Activated T-cell treated with anti-CD3 and anti-CD28 coated beads, Interleukin-2, amount 50 U/mL, for 4 hours (primary cell): ENCODE data around the gene EYA2. TPM values are rescaled to one million over a fixed set of nuclear protein-coding genes. Genes with fewer than 3 reads are reported as not detected.
A peak's percentile ranks its signal among the peaks of the same experiment; 100 is the strongest.

Experiments used
- ATAC-seq, 2 donors: fragments of 200-7000 bp; cut with Tn5 transposase; one replicate each; pipeline ENCODE4 v1.10.0; 2021
- DNase-seq: peaks from one replicate; pipeline ENCODE4 v3.0.0-alpha.2; 2020
- H3K27me3 Mint-ChIP-seq: one replicate; pipeline ENCODE4 v1.8.0; 2021; ENCODE audit warnings: low read depth, mixed read lengths
- H3K36me3 Mint-ChIP-seq: one replicate; pipeline ENCODE4 v1.8.0; 2022; ENCODE audit warnings: mixed read lengths; ENCODE audit not compliant: insufficient read depth
- H3K4me1 Mint-ChIP-seq: one replicate; pipeline ENCODE4 v1.8.0; 2021; ENCODE audit warnings: low read depth, mixed read lengths
- H3K4me3 Mint-ChIP-seq: one replicate; pipeline ENCODE4 v1.8.0; 2021; ENCODE audit warnings: mild to moderate bottlenecking, moderate library complexity, mixed read lengths
- H3K9me3 Mint-ChIP-seq: one replicate; pipeline ENCODE4 v1.8.0; 2021; ENCODE audit warnings: mixed read lengths
- total RNA-seq, 3 donors: library from RNA; stranded (reverse); gene quantifications; one replicate each; pipeline ENCODE4 v1.2.1, GENCODE V29; 2021

EYA2 gene
- total RNA-seq, 3 donors from 2014 or later, result not detected

GRCh38 chr20:47213966-47214365, 319.3 kb downstream of the EYA2 start:
- H3K4me1 Mint-ChIP-seq, result no peaks in the 10 kb centered on the region
- ATAC-seq, result no peak
- H3K36me3 Mint-ChIP-seq, result peaks cover 29% of the 10 kb centered on the region
- no peaks in the 10 kb centered on the region for H3K9me3 Mint-ChIP-seq
- no peak for DNase-seq
- H3K27me3 Mint-ChIP-seq, result no peaks in the 10 kb centered on the region
- no peak overlapping the region for H3K4me3 Mint-ChIP-seq

GRCh38 chr20:47215653-47216397, 321.2 kb downstream of the EYA2 start:
- Mint-ChIP-seq H3K27me3 (no peaks in the 10 kb centered on the region), H3K9me3 (no peaks in the 10 kb centered on the region), H3K36me3 (peaks cover 27% of the 10 kb centered on the region), H3K4me3 (no peak overlapping the region), H3K4me1 (no peaks in the 10 kb centered on the region)
- ATAC-seq (no peak), DNase-seq (no peak)

- H3K9me3 Mint-ChIP-seq, result no peaks in the 10 kb centered on the region
- no peak for ATAC-seq
- no peaks in the 10 kb centered on the region for H3K27me3 Mint-ChIP-seq
- no peaks in the 10 kb centered on the region for H3K4me1 Mint-ChIP-seq
- DNase-seq, result no peak
- H3K4me3 Mint-ChIP-seq, result no peak overlapping the region
- peaks cover 31% of the 10 kb centered on the region for H3K36me3 Mint-ChIP-seq
Measured at GRCh38 chr20:47216819-47217410, 322.3 kb downstream of the EYA2 start.

- no peaks in the 10 kb centered on the region for H3K9me3 Mint-ChIP-seq
- no peak for ATAC-seq
- H3K4me1 Mint-ChIP-seq, result no peaks in the 10 kb centered on the region
- no peak for DNase-seq
- H3K27me3 Mint-ChIP-seq, result no peaks in the 10 kb centered on the region
- H3K36me3 Mint-ChIP-seq, result peaks cover 34% of the 10 kb centered on the region
- no peak overlapping the region for H3K4me3 Mint-ChIP-seq
Measured at GRCh38 chr20:47217482-47218446, 323.1 kb downstream of the EYA2 start.

- no peaks in the 10 kb centered on the region for H3K9me3 Mint-ChIP-seq
- DNase-seq (peak; percentile 48), ATAC-seq (peak in 1 of 2 donors; percentile 59)
- no peak overlapping the region for H3K4me3 Mint-ChIP-seq
- no peaks in the 10 kb centered on the region for H3K27me3 Mint-ChIP-seq
- peaks cover 43% of the 10 kb centered on the region for H3K36me3 Mint-ChIP-seq
- no peaks in the 10 kb centered on the region for H3K4me1 Mint-ChIP-seq
Measured at GRCh38 chr20:47220161-47220582, 325.5 kb downstream of the EYA2 start.

GRCh38 chr20:47221036-47221625, 326.5 kb downstream of the EYA2 start:
- Mint-ChIP-seq H3K27me3 (no peaks in the 10 kb centered on the region), H3K4me1 (no peaks in the 10 kb centered on the region), H3K36me3 (peaks cover 41% of the 10 kb centered on the region), H3K9me3 (no peaks in the 10 kb centered on the region), H3K4me3 (no peak overlapping the region)
- DNase-seq, result no peak
- ATAC-seq, result no peak

- H3K4me3 Mint-ChIP-seq, result no peak overlapping the region
- no peaks in the 10 kb centered on the region for H3K9me3 Mint-ChIP-seq
- DNase-seq, result no peak
- no peaks in the 10 kb centered on the region for H3K27me3 Mint-ChIP-seq
- ATAC-seq, result no peak
- H3K4me1 Mint-ChIP-seq, result no peaks in the 10 kb centered on the region
- H3K36me3 Mint-ChIP-seq, result peaks cover 37% of the 10 kb centered on the region
Measured at GRCh38 chr20:47222468-47223119, 328.0 kb downstream of the EYA2 start.

- H3K27me3 Mint-ChIP-seq, result no peaks in the 10 kb centered on the region
- no peak for ATAC-seq
- peaks cover 31% of the 10 kb centered on the region for H3K36me3 Mint-ChIP-seq
- H3K4me3 Mint-ChIP-seq, result no peak overlapping the region
- H3K4me1 Mint-ChIP-seq, result no peaks in the 10 kb centered on the region
- no peaks in the 10 kb centered on the region for H3K9me3 Mint-ChIP-seq
- DNase-seq, result no peak
Measured at GRCh38 chr20:47223896-47224295, 329.3 kb downstream of the EYA2 start.

GRCh38 chr20:47224300-47224791, 329.7 kb downstream of the EYA2 start:
- Mint-ChIP-seq H3K9me3 (no peaks in the 10 kb centered on the region), H3K4me1 (no peaks in the 10 kb centered on the region), H3K4me3 (no peak overlapping the region), H3K27me3 (no peaks in the 10 kb centered on the region), H3K36me3 (peaks cover 31% of the 10 kb centered on the region)
- DNase-seq (no peak), ATAC-seq (no peak)

GRCh38 chr20:47224857-47225256, 330.2 kb downstream of the EYA2 start:
- H3K36me3 Mint-ChIP-seq, result peaks cover 27% of the 10 kb centered on the region
- no peaks in the 10 kb centered on the region for H3K4me1 Mint-ChIP-seq
- H3K4me3 Mint-ChIP-seq, result no peak overlapping the region

GRCh38 chr20:47225458-47225857, 330.8 kb downstream of the EYA2 start:
- DNase-seq, result no peak
- H3K36me3 Mint-ChIP-seq, result peaks cover 24% of the 10 kb centered on the region

More at GRCh38 chr20:47224857-47225256, 330.2 kb downstream of the EYA2 start:
- Mint-ChIP-seq H3K9me3 (no peaks in the 10 kb centered on the region), H3K27me3 (no peaks in the 10 kb centered on the region)
- no peak for ATAC-seq
- DNase-seq, result no peak

GRCh38 chr20:47227119-47227518, 332.5 kb downstream of the EYA2 start:
- ATAC-seq (no peak), DNase-seq (no peak)
- H3K27me3 Mint-ChIP-seq, result no peaks in the 10 kb centered on the region
- peaks cover 30% of the 10 kb centered on the region for H3K36me3 Mint-ChIP-seq
- no peaks in the 10 kb centered on the region for H3K4me1 Mint-ChIP-seq
- no peak overlapping the region for H3K4me3 Mint-ChIP-seq
- no peaks in the 10 kb centered on the region for H3K9me3 Mint-ChIP-seq

More at GRCh38 chr20:47225458-47225857, 330.8 kb downstream of the EYA2 start:
- Mint-ChIP-seq H3K27me3 (no peaks in the 10 kb centered on the region), H3K9me3 (no peaks in the 10 kb centered on the region), H3K4me3 (no peak overlapping the region), H3K4me1 (no peaks in the 10 kb centered on the region)
- ATAC-seq, result no peak

- Mint-ChIP-seq H3K4me1 (no peaks in the 10 kb centered on the region), H3K27me3 (no peaks in the 10 kb centered on the region), H3K9me3 (no peaks in the 10 kb centered on the region), H3K36me3 (peaks cover 28% of the 10 kb centered on the region), H3K4me3 (no peak overlapping the region)
- DNase-seq, result no peak
- ATAC-seq, result no peak
Measured at GRCh38 chr20:47227576-47227975, 332.9 kb downstream of the EYA2 start.
